Fibroblast of peridontal ligament (primary cell): ENCODE results near the gene ADGRE2.
"Not testable (repeated sequence)": the region's sequence is repeated elsewhere in the genome, so short reads cannot be mapped to it uniquely, and the experiment has no call there.

Experiments used
- DNase-seq: peaks from one replicate; pipeline ENCODE4 v3.0.0-alpha.2; 2010; ENCODE audit errors: extremely low read depth

ADGRE2 gene

GRCh38 chr19:14778110-14778845 lies at the start of gene ADGRE2:
Gene ADGRE2, minus strand, starts transcription at chr19:14778560. Its CDS starts 1,804 bp downstream, at chr19:14776756.
- not testable (repeated sequence) for DNase-seq

DNA sequence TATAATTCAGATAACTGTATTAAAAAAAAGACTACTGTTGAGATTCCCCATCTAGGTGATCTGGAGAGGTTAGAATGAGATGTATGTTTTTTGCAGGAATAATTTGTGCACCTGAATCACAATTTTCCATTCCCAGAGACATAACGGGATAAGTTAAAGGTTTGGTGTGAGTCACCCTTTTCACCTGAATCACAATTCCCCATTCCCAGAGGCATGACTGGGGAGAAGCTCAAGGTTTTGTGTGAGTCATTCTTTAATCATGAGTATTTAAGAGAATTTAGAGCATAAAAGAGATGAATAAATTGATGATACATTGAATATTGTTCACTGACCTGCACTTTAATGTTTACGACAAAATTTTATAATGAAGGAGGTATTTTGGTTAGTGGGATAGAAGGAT lies 47.6 kb upstream of the ADGRE2 start:
- no peak for DNase-seq

GRCh38 chr19:14821937-14822336 lies 43.6 kb upstream of the ADGRE2 start:
- no peak for DNase-seq

- DNase-seq, result no peak
These were observed 40.2 kb upstream of the ADGRE2 start for GRCh38 chr19:14818588-14818987.

GRCh38 chr19:14817052-14817451 lies 38.7 kb upstream of the ADGRE2 start:
- DNase-seq, result no peak

DNA sequence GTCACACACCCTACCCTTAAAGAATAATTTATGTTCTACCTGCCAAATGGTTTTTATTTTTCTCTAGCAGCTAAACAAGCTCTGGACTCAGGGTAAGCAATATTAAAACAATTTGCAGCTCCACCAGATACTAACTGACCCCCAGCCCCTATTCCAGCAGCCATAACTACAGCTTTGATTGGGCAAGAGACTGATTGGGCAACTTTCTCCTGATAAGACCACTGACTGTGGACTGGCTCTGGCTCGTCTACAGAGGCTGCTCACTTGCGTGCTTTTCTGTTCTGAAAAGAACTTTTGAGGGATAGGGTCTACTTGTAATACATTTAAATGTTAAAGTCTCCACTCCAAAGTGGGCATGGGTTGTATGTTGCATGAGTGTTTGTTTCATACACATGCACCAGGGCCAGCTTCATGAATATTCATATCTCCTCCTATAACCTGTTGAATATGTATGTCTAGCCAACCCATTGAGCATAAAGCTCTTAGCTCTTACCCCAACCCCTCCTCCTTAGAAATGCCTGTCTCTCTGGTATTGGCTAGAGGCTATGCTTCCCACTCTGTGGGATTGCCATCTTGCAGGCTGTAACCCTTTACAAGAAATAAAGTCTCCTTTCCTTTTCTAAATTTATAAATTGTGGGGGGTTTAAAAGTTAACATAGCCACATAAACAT lies 36.8 kb upstream of the ADGRE2 start:
- no peak for DNase-seq

GRCh38 chr19:14809272-14810057 lies 31.1 kb upstream of the ADGRE2 start:
- DNase-seq, result no peak

- DNase-seq, result no peak
These were observed 26.4 kb upstream of the ADGRE2 start for GRCh38 chr19:14804765-14805164.

GRCh38 chr19:14798760-14799159 lies 20.4 kb upstream of the ADGRE2 start:
- DNase-seq, result no peak

- DNase-seq, result no peak
These were observed 17.7 kb upstream of the ADGRE2 start for GRCh38 chr19:14796021-14796420.

DNA sequence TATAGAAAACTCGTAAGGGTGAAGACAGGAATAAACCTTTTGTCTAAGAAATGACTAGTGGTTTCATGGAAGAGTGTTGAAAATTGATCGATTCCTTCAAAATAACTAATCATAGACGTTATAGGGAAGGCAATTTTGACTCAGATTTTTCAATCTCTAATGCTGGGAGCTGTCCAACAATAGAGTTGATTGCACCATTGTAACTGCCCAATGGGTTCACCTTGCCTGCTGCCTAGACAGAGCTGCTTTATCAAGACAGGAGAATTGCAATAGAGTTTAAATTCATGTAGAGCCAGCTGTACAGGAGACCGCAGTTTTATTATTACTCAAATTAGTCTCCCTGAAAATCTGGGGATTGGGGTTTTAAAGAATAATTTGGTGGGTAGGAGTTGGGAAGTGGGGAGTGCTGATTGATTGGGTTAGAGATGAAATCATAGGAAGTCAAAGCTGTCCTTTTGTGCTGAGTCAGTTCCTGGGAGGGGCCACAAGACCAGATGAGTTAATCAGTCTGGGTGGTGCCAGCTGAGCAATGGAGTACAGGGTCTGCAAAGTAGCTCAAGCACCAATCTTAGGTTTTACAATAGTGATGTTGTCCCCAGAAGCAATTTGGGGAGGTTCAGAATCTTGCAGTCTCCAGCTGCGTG lies 16.8 kb upstream of the ADGRE2 start:
- no peak for DNase-seq

DNA sequence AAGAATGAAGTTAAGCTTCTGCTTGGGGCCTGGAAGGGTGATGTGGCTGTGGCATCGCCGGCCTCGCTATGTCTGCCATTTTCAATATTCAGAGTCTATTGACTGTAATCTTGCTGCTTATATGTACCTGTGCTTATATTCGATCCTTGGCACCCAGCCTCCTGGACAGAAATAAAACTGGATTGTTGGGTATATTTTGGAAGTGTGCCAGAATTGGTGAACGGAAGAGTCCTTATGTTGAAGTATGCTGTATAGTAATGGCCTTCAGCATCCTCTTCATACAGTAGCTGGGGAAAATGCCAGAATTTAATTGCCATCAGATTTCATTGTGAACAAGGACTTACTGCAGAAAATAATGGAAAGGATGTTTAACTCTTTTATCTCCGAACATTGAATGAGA lies 13.9 kb upstream of the ADGRE2 start:
- DNase-seq, result not testable (repeated sequence)

DNA sequence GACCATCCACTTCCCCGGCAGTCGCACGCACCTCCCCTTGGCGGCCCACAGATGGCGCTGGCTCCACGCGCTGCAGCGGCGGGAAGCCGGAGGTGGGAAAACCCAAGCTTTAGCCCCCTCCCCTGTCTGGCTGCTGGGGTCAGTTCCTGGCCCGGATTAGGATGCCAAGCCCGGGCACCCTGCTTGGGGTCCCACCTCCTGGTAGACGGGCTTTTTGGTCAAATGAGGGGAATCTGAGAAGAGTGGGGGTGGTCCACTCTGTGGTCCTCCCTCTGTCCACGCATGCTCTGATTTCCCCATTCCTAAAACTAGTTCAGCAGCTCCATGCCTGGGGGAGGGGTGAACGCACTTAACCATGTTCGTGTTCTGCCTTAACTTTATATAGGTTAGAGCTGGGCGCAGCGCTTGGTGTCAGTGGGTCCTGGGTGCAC lies 8.1 kb upstream of the ADGRE2 start:
- no peak for DNase-seq

GRCh38 chr19:14785102-14785793 lies 6.9 kb upstream of the ADGRE2 start:
- not testable (repeated sequence) for DNase-seq

DNA sequence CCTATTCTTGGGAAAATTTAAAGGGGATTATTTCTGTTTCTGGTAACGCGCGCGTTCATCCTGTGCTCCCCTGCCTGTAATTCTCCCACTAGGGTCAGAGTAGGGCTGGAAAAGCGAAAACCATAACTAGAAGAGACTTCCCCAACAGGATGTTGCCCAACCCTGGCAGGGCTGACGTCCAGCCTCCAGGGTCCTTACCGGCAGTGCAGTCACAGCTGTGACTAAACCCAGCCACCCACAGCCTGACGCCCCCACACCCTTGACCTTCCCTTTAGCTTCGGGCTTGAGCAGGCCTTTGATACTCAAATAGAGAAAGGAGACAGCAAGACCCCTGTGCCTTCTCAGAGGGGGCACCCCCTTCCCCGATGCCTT lies 6.4 kb upstream of the ADGRE2 start:
- not testable (repeated sequence) for DNase-seq

GRCh38 chr19:14783410-14783998 lies 5.1 kb upstream of the ADGRE2 start:
- not testable (repeated sequence) for DNase-seq

GRCh38 chr19:14782626-14783409 lies 4.5 kb upstream of the ADGRE2 start:
- DNase-seq, result no peak

DNA sequence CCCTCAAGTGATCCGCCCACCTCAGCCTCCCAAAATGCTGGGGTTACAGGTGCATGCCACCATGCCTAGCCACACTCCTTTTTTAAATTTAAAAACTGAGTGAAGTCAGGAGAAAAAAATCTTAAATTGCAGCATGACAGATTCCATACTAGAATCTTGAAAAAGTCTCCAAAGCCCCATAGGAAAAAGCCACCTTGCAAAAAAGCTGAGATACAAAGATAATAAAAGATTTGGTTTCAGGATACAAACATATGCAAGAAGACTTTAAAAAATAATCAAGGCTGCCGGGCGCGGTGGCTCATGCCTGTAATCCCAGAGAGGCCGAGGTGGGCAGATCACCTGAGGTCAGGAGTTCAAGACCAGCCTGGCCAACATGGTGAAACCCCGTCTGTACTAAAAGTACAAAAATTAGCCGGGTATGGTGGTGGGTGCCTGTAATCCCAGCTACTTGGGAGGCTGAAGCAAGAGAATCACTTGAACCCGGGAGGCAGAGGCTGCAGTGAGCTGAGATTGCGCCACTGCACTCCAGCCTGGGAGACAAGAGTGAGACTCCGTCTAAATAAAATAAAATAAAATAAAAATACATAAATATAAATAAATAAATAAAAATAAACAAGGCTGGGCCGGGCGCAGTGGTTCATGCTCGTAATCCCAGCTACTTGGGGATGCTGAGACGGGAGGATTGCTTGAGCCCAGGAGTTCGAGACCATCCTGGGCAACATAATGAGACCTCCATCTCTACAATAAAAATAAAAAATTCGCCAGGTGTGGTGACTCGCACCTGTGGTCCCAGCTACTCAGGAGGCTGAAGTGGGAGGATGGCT lies 3.6 kb upstream of the ADGRE2 start:
- DNase-seq, result not testable (repeated sequence)

DNA sequence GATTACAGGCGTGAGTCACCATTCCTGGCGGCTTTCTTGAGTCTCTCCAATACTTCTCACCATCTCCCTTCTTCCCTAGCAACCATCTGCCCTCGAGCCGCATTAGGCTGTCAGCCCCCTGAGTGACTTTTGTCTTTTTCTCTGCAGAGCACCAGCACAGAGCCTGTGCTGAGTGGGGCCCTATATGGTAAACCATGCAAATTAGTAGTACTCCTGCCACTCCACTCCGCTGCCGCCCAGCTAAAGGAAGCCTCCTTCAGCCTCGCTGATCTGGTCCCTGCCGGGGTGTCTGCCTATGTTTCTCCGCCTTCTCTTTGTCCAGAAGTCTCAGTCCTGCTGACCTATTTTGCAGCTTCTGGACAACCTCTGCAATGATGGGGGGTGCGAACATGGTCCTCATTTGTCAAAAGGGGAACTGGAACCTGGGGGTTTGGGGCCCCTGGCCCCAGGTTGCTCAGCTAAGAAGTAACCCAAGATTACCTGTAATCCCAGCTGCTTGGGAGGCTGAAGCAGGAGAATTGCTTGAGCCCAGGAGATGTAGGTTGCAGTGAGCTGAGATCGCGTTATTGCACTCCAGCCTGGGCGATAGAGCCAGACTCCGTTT lies 2.4 kb upstream of the ADGRE2 start:
- not testable (repeated sequence) for DNase-seq
